Measurements from ENCODE around the gene MSX1.

MSX1 gene

DNA sequence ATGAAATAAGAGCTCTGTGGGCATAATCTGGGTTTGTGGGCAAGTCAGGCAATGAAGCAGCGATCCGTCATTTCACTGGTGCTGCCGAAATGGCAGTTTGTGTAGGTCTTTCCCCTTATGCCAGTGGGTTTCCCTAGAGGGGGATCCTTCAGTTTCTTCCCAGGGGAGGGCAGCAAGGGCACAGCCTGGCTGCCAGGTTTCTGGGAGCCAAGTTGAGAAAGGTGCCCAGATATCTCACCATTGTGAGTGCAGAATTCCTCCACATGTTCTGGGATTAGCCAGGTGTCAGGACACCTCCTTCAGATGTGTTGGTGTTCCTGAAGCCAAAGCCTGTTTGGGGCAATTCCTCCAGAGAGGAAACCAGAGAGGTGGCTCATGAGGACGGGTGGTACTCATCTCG is 28.0 kb downstream of the MSX1 start:
- no peak overlapping the region for H3K4me3 ChIP-seq (replicated peaks; ENCODE audit: low read depth, low read length)
- no peak for DNase-seq (ENCODE audit: extremely low read depth, low read depth)
- no peak for TF ChIP-seq CTCF (IDR thresholded peaks at IDR 0.05; ENCODE audit: low read depth, low read length, missing control alignments)

- H3K4me3 ChIP-seq (replicated peaks; ENCODE audit: low read depth, low read length): no peak overlapping the region
- no peak for DNase-seq (ENCODE audit: extremely low read depth, low read depth)
- no peak for TF ChIP-seq CTCF (IDR thresholded peaks at IDR 0.05; ENCODE audit: low read depth, low read length, missing control alignments)
Measured at GRCh38 chr4:4888695-4889094, 29.2 kb downstream of the MSX1 start.

GRCh38 chr4:4889781-4890180 is 30.3 kb downstream of the MSX1 start:
- no peak for DNase-seq (ENCODE audit: extremely low read depth, low read depth)
- TF ChIP-seq CTCF (IDR thresholded peaks at IDR 0.05; ENCODE audit: low read depth, low read length, missing control alignments): no peak
- H3K4me3 ChIP-seq (replicated peaks; ENCODE audit: low read depth, low read length): no peak overlapping the region

GRCh38 chr4:4890574-4891255 is 31.2 kb downstream of the MSX1 start:
- no peak for TF ChIP-seq CTCF (IDR thresholded peaks at IDR 0.05; ENCODE audit: low read depth, low read length, missing control alignments)
- DNase-seq (ENCODE audit: extremely low read depth, low read depth): no peak

DNA sequence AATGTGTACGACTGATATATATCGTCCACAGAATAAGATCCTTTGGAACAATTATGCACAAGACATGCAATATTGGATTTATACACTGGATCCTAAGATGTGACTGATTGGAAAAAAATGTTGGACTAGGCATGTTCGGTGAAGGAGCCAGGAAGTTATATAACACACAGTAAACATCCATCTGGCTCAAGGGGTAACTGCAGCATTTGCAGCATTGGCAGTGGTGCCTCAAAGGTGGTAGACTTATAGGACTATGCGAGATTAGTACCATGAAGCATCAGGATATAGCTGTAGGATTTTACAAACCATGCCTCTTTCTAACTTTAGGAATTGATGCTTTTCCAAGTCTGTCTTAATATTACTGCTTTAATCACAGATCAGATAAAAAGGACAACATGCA is 34.3 kb downstream of the MSX1 start:
- H3K4me3 ChIP-seq (replicated peaks; ENCODE audit: low read depth, low read length): no peak overlapping the region
- DNase-seq (ENCODE audit: extremely low read depth, low read depth): no peak
- no peak for TF ChIP-seq CTCF (IDR thresholded peaks at IDR 0.05; ENCODE audit: low read depth, low read length, missing control alignments)

More at GRCh38 chr4:4890574-4891255, 31.2 kb downstream of the MSX1 start:
- no peak overlapping the region for H3K4me3 ChIP-seq (replicated peaks; ENCODE audit: low read depth, low read length)

DNA sequence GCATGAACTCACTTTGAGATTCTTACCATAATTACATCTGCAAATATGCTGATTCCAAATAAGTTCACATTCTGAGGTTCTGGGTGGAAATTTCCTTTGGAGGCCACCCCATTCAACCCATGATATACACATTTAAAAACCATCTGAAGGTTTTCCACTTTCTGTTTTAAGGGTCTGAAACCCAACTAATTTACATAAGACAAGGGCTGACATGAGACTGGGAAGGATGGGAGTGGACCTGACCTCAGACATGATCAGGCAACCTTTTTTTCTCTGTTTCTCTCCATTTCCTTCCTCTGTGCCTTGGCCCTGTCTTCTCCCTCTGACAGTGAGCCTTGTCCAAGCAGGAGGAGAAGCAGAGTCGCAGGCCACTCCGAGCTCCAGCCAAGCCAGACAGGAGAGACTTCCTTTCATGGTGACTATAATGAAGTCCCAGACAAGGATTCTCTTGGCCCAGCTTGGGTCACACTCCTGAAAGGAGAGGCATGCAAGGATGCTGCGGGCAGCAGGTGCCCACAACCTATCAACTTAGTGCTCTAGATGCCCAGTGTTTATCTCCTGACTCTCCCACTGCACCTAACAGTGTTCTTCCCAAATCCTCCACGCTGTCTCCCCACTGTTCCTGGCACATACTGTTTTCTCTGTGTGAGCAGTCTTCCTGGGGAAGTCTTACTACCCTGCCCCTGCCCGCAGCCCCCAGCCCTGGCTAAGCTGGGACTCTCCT is 39.9 kb downstream of the MSX1 start:
- no peak overlapping the region for H3K4me3 ChIP-seq (replicated peaks; ENCODE audit: low read depth, low read length)
- DNase-seq (ENCODE audit: extremely low read depth, low read depth): no peak
- TF ChIP-seq CTCF (IDR thresholded peaks at IDR 0.05; ENCODE audit: low read depth, low read length, missing control alignments): no peak
